HepG2 (cell line): ENCODE results near the gene SPP1. TPM values are rescaled to one million over a fixed set of nuclear protein-coding genes. Genes with fewer than 3 reads are reported as not detected.

Source experiments
- ATF5 ChIP-seq: sonication (generic); formaldehyde crosslinking; IDR thresholded peaks from 2 replicates; pipeline ENCODE4 v1.4.0; 2020; ENCODE audit warnings: mild to moderate bottlenecking, low read depth, missing genetic modification reagents
- CENPX ChIP-seq: sonication (generic); formaldehyde crosslinking; IDR thresholded peaks from 2 replicates; pipeline ENCODE4 v1.9.0; 2021; ENCODE audit warnings: mild to moderate bottlenecking, missing genetic modification reagents, moderate library complexity
- CREB3 ChIP-seq: sonication (generic); formaldehyde crosslinking; IDR thresholded peaks from 2 replicates; pipeline ENCODE4 v1.5.0; 2020; ENCODE audit warnings: missing genetic modification reagents
- FOXO1 ChIP-seq: sonication (generic); formaldehyde crosslinking; IDR thresholded peaks from 2 replicates; pipeline ENCODE4 v1.4.0; 2020; ENCODE audit warnings: missing genetic modification reagents
- HIVEP1 ChIP-seq: sonication (generic); formaldehyde crosslinking; IDR thresholded peaks from 2 replicates; pipeline ENCODE4 v1.4.0; 2020; ENCODE audit warnings: mild to moderate bottlenecking, missing genetic modification reagents
- IRF1 ChIP-seq: sonication (generic); formaldehyde crosslinking; IDR thresholded peaks from 2 replicates; pipeline ENCODE4 v1.4.0; 2020; ENCODE audit warnings: low read depth, mild to moderate bottlenecking, missing genetic modification reagents
- KAT2B ChIP-seq: fragments of 150-350 bp; IDR thresholded peaks from 2 replicates; pipeline ENCODE4 v1.6.1; 2014; ENCODE audit warnings: low read depth, low read length, borderline replicate concordance
- MATR3 ChIP-seq: sonication (generic); formaldehyde crosslinking; IDR thresholded peaks from 2 replicates; pipeline ENCODE4 v1.4.0; 2020; ENCODE audit warnings: missing genetic modification reagents
- MXD1 ChIP-seq: sonication (generic); formaldehyde crosslinking; IDR thresholded peaks from 2 replicates; pipeline ENCODE4 v1.4.0; 2020; ENCODE audit warnings: mild to moderate bottlenecking, missing genetic modification reagents
- NR2C2 ChIP-seq: sonication (generic); formaldehyde crosslinking; IDR thresholded peaks from 2 replicates; pipeline ENCODE4 v1.4.0; 2020; ENCODE audit warnings: missing genetic modification reagents, mild to moderate bottlenecking, moderate library complexity, borderline replicate concordance
- PREB ChIP-seq: sonication (generic); formaldehyde crosslinking; IDR thresholded peaks from 2 replicates; pipeline ENCODE4 v1.4.0; 2020; ENCODE audit warnings: missing genetic modification reagents
- RELA ChIP-seq: sonication (generic); formaldehyde crosslinking; IDR thresholded peaks from 2 replicates; pipeline ENCODE4 v1.4.0; 2020; ENCODE audit warnings: missing genetic modification reagents
- RFXAP ChIP-seq: sonication (generic); formaldehyde crosslinking; IDR thresholded peaks from 2 replicates; pipeline ENCODE4 v1.4.0; 2020; ENCODE audit warnings: missing genetic modification reagents, borderline replicate concordance
- ZFAT ChIP-seq: sonication (generic); formaldehyde crosslinking; conservative IDR thresholded peaks from 2 replicates; pipeline ENCODE4 v1.8.1; 2023; ENCODE audit warnings: missing genetic modification reagents, inconsistent platforms
- ZMYM2 ChIP-seq: sonication (generic); formaldehyde crosslinking; IDR thresholded peaks from 2 replicates; pipeline ENCODE4 v1.8.0; 2022; ENCODE audit warnings: mild to moderate bottlenecking, missing genetic modification reagents
- ZNF276 ChIP-seq: sonication (generic); formaldehyde crosslinking; IDR thresholded peaks from 2 replicates; pipeline ENCODE4 v1.4.0; 2020; ENCODE audit warnings: mild to moderate bottlenecking, low read depth, missing genetic modification reagents
- polyA plus RNA-seq, 8 experiments: library from polyadenylated mRNA; depleted of rRNA in 3 of 8; stranded (reverse) in 7 of 8; unstranded in 1 of 8; fragments of >200 nt; fragmentation: Illumina TruSeq in 4 of 8; extraction: Trizol in 4 of 8; gene quantifications; 2 replicates each; pipeline versions ENCODE4 v1.2.1 to v1.2.3, GENCODE V29; 2011 to 2016; ENCODE audit warnings: low read depth in 4 of 8, missing spikeins in 1 of 8, mixed read lengths in 1 of 8; ENCODE audit not compliant: insufficient read depth in 1 of 8
- total RNA-seq, 5 experiments: library from RNA; depleted of rRNA; stranded (reverse); fragments of >200 nt; fragmentation: Illumina TruSeq; extraction: Trizol; gene quantifications; 2 replicates each; pipeline ENCODE4 v1.2.3, GENCODE V29; 2016; ENCODE audit warnings: low read depth in 1 of 5

SPP1 gene
- total and polyA plus RNA-seq, 2 of the 13 experiments (the other 11 are each of a cell fraction or from before 2014, with no cell fraction given): 682 to 788 TPM

- no peak for TF ChIP-seq MXD1 (CRISPR knock-in tag)
- TF ChIP-seq PREB (CRISPR knock-in tag): no peak
- TF ChIP-seq ATF5 (CRISPR knock-in tag): no peak
- no peak for TF ChIP-seq ZFAT (CRISPR knock-in tag)
- TF ChIP-seq ZMYM2 (CRISPR knock-in tag): no peak
- 0 out of 2 replicates have a peak, but pooled peaks have one; percentile 37 for TF ChIP-seq FOXO1 (CRISPR knock-in tag)
- no peak for TF ChIP-seq RFXAP (CRISPR knock-in tag)
- TF ChIP-seq IRF1 (CRISPR knock-in tag): no peak
- TF ChIP-seq NR2C2 (CRISPR knock-in tag): no peak
- no peak for TF ChIP-seq HIVEP1
- TF ChIP-seq CENPX (CRISPR knock-in tag): no peak
- no peak for TF ChIP-seq CREB3 (CRISPR knock-in tag)
- TF ChIP-seq RELA (CRISPR knock-in tag): no peak
- TF ChIP-seq ZNF276 (CRISPR knock-in tag): no peak
- no peak for TF ChIP-seq MATR3
- no peak for TF ChIP-seq KAT2B
- TF ChIP-seq, all 625 proteins: peak for 48
Measured at GRCh38 chr4:87985097-87985886, 9.8 kb downstream of the SPP1 start (continued).
